GM19351 (cell line): ENCODE results near the gene SMPD3.
"Not testable (repeated sequence)": the region's sequence is repeated elsewhere in the genome, so short reads cannot be mapped to it uniquely, and the experiment has no call there.

Experiments used
- ATAC-seq: cut with Tn5 transposase; IDR thresholded peaks from one replicate; pipeline ENCODE4 v1.9.1; 2021; ENCODE audit warnings: mild to moderate bottlenecking, moderate library complexity; ENCODE audit not compliant: unreplicated experiment

Gene SMPD3

DNA sequence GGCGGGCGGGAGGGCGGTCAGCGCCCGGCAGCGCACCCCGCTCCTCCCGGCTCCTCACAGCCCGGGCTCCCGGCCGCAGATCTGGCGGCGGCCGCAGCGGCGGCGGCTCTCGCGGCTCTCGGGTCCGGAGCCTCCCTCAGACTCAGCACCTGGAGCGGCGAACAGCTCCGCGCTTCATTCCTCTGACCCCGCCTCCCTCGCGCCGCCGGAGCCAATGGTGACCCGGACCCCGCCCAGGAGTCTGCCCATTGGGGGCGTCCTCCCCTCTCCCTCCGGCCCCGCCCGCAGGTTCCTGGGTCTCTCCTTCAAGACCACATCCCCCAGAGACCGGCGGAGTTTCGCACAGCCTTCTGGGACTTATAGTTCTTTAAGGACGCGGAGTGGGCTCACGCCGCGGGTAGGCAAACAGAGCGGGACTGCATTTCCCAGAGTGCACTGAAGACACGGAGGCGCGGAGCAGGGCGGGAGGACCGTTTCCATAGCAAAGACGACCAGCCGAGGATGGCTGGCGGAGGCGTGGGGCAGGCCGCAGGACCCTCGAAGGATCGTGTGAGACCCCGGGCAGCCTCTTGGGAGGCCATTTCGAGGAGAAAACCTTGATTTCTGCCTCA, at the start of gene SMPD3:
Gene SMPD3 (minus strand): TSS at position 149 of the 611 bp plus-strand sequence. CDS start 76,327 bp downstream, outside the sequence.
- ATAC-seq: peak; percentile 89

- ATAC-seq: no peak
Measured at GRCh38 chr16:68496689-68497088, 48.4 kb upstream of the SMPD3 start.

- ATAC-seq: not testable (repeated sequence)
Measured at GRCh38 chr16:68494261-68494660, 46.0 kb upstream of the SMPD3 start.

DNA sequence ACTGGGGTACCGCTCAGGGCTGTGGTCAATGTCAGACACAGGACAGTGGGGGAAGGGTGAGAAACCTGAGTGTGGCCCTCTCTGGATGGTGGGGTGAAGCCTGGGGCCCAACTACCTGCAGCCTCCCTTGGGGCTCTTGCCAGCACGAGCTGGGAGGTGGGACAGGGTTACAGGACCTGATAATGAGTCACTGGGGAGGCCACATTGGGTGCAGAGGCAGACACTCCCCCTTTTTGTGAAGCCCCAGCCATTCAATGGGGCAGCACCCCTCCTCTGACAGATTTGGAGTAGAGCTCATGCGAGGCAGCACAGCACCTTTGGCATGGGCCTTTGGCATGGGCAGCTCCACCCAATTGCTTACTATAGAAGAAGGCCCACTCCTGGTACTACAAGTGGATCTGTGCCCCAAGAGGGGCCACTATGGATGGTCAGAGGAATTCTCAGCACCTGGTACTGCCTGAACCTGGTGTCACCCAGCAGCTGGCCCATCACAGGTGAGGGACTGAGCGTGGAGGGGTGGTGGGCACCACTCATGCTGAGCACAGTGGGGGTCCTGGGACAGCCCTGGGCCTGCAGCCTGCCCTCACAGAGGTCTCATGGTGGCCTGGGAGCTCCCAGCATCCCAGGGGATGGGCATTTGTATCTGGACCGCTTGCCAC, 45.2 kb upstream of the SMPD3 start:
- ATAC-seq: no peak

DNA sequence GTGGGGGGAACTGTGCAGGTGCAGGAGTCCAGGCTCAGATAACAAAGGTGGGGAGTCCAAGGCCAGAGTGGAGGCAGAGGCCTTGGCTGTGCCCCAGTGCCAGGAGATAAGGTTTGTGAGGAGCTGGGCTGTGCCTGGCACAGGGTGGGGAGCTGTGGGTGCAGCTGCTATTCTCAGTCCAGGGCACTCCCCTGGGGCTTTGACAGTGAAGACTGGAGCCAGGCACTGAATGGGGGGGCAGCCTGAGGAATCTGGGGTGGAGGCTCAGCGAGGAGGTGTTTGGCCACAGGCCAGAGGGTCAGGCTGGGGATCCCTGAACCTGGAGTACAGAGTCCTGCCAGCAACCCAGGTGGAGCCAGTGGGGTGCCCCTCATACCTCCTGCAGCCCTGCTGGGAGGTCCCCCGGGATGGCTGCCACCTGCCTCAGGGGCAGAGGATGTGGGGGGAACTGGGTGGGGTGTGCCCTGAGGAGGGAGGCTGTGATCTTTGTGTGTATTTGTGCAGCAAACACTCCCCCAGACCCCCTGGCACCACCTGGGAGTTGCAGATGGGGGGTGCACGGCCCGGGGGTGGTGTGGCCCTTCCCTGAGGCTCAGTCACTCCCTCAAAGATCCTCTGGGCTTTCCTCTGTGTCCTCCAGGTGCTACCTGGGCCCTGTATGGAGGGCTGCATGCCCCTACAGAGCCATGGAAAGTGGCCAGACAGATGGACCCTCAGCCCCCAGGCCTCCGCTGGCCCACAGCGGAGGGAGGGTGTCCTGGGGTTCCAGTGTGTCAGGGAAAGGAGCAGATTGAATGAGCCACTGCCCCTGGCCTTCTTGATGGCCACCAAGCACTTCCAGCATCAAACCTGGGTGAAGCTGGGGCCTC, 44.5 kb upstream of the SMPD3 start:
- ATAC-seq: no peak

DNA sequence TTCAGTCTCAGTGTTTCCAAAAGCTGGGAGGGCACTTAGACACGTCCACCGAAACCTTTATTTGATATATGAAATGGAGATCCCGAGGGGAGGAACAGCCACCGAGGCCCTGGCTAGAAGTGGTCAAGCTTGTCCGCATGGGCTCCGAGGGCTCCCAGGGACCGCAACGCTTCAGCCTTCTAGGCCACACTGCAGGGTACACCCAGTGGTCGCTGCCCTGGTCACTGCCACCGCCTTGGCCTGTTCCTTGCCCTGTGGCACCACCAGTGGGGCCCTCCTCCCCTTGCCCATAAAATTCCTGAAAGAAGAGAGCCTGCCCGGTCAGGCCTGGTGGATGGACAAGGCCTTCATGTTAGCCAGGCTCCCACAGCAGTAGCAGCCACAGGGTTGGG, 43.8 kb upstream of the SMPD3 start:
- no peak for ATAC-seq

GRCh38 chr16:68491576-68491950, 43.3 kb upstream of the SMPD3 start:
- ATAC-seq: no peak

DNA sequence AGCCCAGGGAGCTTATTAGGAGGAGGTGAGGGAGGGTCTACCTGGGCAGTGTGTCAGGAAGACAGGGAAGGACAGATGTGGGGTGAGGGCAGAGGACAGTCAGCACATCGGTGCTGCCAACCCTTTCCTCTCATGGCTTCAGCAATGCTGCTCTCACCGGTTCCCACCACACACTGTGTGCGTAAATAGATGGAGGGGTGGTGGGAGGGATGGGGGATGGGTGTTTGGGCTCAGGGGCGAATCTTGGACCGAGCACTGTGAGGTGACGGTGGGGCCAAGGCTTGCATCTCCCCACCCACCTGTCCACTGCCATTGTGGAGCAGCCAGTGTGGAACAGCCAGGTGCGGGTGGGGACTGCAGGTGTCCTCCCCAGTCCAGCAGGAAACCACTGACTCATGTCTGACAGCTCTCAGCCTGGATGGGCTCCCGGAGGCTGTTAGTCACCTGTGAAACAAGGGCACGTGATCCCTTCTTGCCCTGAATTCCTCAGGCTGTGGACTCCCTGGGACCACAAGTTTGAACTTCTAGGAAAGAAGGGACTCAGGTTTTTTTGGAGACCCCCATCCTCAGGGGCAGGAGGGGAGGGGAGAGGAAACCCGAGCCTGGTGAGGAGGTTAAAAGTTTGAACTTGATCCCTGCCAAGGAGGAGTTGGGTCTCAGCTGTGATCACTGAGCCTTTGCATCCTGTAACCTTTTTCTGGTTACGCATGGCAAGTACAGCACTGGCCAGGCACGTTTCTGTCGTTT, 42.7 kb upstream of the SMPD3 start:
- ATAC-seq: no peak

DNA sequence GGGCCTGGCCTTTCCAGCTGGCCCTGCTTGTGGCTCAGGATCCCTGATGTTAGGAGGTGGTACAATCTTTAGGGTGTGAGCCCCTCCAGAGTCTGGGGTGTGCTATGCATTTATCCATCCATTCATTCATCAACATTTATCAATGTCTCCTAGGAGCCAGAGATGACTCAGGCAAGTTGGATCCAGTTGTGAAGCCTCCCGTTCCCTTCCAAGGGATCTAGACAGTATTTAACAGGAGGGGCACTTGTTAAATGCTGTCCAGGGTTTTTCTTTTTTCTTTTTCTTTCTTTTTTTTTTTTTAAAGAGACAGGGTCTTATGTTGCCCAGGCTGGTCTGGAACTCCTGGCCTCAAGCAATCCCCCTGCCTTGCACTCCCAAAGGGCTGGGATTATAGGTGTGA, 42.0 kb upstream of the SMPD3 start:
- ATAC-seq: no peak

- no peak for ATAC-seq
Measured at GRCh38 chr16:68488554-68488953, 40.2 kb upstream of the SMPD3 start.

GRCh38 chr16:68487669-68488068, 39.4 kb upstream of the SMPD3 start:
- ATAC-seq: no peak

GRCh38 chr16:68487203-68487514, 38.9 kb upstream of the SMPD3 start:
- ATAC-seq: no peak

DNA sequence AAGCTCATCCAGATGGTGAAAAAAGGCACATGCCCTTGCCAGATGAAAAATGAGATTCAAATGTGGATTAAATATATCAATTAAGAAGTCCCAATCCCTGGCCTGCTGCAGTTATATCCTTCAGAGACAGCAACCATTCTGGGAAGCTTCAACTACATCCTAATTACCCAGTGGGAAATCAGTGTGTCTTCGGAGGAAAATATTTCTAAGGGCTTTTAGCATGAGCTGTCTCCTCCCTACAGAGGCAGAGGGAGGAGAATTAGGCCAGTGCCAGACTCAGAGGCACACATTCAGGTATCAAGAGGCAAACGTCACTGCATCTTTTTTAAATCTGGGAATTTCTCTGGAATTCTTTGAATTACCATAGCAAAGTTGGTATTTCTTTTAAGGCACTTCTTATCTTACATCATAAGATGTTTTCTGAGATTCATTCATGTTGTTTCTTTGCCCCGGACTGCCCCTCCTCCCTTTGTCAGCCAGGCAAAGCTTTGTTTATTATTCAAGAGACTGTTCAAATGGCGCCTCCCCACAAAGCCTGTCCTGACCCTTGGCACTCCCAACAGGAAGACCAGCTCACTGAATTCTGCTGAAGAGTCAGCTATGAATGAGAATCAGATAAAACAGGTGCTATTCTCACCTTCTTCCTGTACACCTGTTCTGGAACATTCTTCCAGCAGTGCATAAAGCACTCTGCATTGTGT, 38.3 kb upstream of the SMPD3 start:
- no peak for ATAC-seq

- no peak for ATAC-seq
Measured at GRCh38 chr16:68481636-68482035, 33.3 kb upstream of the SMPD3 start.

GRCh38 chr16:68480084-68480995, 32.0 kb upstream of the SMPD3 start:
- ATAC-seq: no peak

DNA sequence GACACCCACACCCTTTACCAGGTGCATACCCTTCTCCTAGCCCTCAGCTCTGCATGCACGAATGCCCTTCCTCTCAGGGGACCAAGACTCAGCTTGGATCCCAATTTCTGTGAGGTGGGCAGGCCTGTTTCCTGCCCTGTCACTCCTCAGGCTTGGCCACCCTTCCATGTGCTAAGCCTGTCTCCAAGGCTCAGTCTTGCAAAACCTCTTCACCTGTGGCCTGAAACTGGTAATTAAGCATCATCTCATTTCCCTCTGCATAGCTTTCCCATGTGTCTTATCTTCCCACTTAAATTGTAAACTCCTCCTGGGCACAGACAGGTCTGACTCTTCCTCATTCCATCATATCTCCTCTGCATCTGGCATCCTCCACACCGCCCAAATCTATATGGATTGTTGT, 31.0 kb upstream of the SMPD3 start:
- ATAC-seq: no peak

DNA sequence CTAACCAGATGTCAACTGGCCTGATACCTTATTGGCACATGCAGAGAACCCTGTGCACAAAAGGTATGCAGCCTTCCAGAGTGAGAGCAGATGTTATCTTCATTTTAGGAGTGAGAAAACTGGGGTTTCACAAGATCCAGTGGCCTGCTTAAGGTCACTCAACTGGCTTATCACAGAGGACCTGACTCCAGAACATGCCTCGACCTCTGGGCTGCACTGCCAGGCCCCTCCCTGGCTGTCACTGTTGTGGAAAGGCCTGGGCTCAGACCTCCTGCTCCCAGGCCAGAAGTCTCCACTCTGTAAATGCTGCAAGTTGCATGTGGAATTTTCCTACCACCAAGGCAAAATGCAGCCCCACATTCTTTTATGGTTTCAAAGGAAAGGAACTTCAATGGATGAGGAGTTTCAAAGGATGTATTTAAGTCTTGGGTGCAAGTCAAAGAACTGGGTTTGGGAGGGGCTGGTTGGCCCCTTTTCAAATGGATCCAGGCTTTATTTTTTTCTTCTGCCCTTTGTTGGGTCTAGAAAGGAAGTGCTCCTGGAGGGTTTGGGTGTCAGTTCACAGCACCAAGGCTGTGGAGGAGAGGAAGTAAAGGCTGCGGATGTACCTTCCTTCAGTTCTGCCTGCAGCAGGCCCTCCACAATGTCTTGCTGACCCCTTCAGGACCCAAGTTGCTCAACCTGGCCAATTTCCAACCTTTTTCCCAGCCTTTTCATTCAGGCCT, 30.4 kb upstream of the SMPD3 start:
- no peak for ATAC-seq

DNA sequence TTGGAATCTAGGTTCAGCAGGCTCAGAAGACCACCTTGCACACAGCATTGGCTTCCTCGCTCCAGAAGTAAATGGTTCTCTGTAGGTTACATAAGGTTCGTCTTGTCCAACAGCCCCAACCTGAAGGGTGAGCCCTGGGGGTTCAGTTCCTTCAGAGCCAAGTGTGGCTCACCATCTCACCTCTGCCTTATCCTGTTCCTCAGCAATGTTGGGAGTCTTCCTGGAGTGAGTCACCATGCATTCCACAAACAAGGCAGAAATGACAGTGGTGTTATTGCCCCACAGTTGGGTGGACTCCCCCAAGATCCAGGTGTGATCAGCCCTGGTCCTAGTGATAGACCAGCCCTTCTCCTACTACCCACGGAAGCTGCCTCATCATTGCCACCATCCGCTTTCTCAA, 26.8 kb upstream of the SMPD3 start:
- no peak for ATAC-seq
